ENCODE data around the gene KLHDC7A. TPM values are rescaled to one million over a fixed set of nuclear protein-coding genes. Genes with fewer than 3 reads are reported as not detected.

KLHDC7A gene
- total RNA-seq, 1 experiment from 2014 or later = 0.20 TPM

DNA sequence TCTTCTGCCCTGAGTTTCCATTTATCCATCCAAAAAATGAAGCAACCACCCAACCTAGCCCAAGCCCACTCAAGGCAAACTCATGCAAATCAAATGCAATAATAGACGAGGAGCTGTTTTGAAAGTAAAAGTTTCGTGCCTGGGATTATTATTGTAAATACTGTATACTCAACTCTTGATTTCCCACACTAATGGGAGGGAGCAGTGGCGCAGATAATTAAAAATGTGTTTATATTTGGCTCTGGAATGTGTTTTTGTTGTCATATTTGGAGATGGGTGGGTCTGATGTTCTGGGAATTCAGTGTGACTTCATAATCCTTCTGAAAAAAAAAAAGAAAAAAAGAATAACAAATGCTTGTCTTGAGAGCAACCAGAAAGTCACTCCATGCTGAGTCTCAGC lies 52.5 kb downstream of the KLHDC7A start:
- ChIA-PET CTCF (no interaction called here), POLR2A (ENCODE audit: unreplicated experiment) (no interaction called here)
- no TSS peak for BruUV-seq (replicated peaks)
- H3K4me2 ChIP-seq = no peak overlapping the region
- H3K9me3 ChIP-seq (ENCODE audit: insufficient read depth, low read depth) = no peaks in the 10 kb centered on the region
- intact Hi-C loops (cut with micrococcal nuclease; ENCODE audit: unreplicated experiment) = no loop called here
- H3K27ac ChIP-seq = no peak overlapping the region
- H2AFZ ChIP-seq = no peak overlapping the region
- H4K20me1 ChIP-seq (ENCODE audit: insufficient read depth) = no peaks in the 10 kb centered on the region
- no peaks in the 10 kb centered on the region for H3F3A ChIP-seq (ENCODE audit: insufficient read depth, low read depth)
- H3K79me2 ChIP-seq (ENCODE audit: low read depth) = no peaks in the 10 kb centered on the region
- no peaks in the 10 kb centered on the region for H3K36me3 ChIP-seq (ENCODE audit: low read depth)
- H3K4me3 ChIP-seq = no peak overlapping the region
- TF ChIP-seq, protein P1, sequence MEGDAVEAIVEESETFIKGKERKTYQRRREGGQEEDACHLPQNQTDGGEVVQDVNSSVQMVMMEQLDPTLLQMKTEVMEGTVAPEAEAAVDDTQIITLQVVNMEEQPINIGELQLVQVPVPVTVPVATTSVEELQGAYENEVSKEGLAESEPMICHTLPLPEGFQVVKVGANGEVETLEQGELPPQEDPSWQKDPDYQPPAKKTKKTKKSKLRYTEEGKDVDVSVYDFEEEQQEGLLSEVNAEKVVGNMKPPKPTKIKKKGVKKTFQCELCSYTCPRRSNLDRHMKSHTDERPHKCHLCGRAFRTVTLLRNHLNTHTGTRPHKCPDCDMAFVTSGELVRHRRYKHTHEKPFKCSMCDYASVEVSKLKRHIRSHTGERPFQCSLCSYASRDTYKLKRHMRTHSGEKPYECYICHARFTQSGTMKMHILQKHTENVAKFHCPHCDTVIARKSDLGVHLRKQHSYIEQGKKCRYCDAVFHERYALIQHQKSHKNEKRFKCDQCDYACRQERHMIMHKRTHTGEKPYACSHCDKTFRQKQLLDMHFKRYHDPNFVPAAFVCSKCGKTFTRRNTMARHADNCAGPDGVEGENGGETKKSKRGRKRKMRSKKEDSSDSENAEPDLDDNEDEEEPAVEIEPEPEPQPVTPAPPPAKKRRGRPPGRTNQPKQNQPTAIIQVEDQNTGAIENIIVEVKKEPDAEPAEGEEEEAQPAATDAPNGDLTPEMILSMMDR (conservative IDR thresholded peaks at IDR 0.05) = no peak
- no peak for TF ChIP-seq EZH2 (IDR thresholded peaks at IDR 0.05; ENCODE audit: low read depth)
- H3K4me1 ChIP-seq (replicated peaks; ENCODE audit: insufficient read depth) = no peaks in the 10 kb centered on the region
- H3K27me3 ChIP-seq (ENCODE audit: insufficient read depth, low read depth) = peaks cover 63% of the 10 kb centered on the region
- no peaks in the 10 kb centered on the region for H3K9me2 ChIP-seq (ENCODE audit: insufficient read depth)
- DNase-seq = no peak

DNA sequence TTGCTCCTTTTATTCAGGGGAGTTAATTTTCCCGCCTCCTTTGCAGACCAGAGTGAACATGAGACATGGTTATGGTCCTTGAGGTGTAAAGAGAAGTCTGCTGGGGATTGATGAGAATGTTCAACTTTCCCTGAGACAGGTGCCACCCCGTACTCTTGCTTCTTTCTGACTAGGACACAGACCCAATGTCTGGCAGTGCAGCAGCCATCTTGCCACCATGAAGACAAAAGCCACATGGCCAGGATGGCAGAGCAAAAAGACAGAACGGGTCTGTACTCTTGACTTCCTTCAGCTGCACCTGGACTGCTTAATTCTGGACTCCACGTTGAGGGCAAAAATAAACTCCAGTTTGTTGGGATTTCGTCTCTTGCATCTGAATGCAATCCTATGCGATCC lies 54.1 kb downstream of the KLHDC7A start:
- CTCF ChIA-PET = interaction anchor here (0.8 kb wide), 1 partner anchor 21 kb away, joined by 8 read pairs; no protein-coding TSS in a partner anchor
- no peak for DNase-seq

More for the DNA sequence above, 54.1 kb downstream of the KLHDC7A start:
- POLR2A ChIA-PET (ENCODE audit: unreplicated experiment) = interaction anchor here (0.6 kb wide), 1 partner anchor 270 kb away, joined by 4 read pairs; no protein-coding TSS in a partner anchor
- Histone ChIP-seq H3K4me1 (replicated peaks; ENCODE audit: insufficient read depth) (no peaks in the 10 kb centered on the region), H3K4me2 (no peak overlapping the region), H2AFZ (no peak overlapping the region), H3F3A (ENCODE audit: insufficient read depth, low read depth) (no peaks in the 10 kb centered on the region), H3K9me3 (ENCODE audit: insufficient read depth, low read depth) (no peaks in the 10 kb centered on the region), H3K27me3 (ENCODE audit: insufficient read depth, low read depth) (peaks cover 68% of the 10 kb centered on the region), H3K9me2 (ENCODE audit: insufficient read depth) (no peaks in the 10 kb centered on the region), H3K4me3 (no peak overlapping the region), H3K27ac (no peak overlapping the region), H3K79me2 (ENCODE audit: low read depth) (no peaks in the 10 kb centered on the region), H4K20me1 (ENCODE audit: insufficient read depth) (no peaks in the 10 kb centered on the region), H3K36me3 (ENCODE audit: low read depth) (no peaks in the 10 kb centered on the region)
- intact Hi-C loops (cut with micrococcal nuclease; ENCODE audit: unreplicated experiment) = no loop called here
- BruUV-seq (replicated peaks) = no TSS peak
- TF ChIP-seq, protein P1 (conservative IDR thresholded peaks at IDR 0.05) = no peak
- TF ChIP-seq EZH2 (IDR thresholded peaks at IDR 0.05; ENCODE audit: low read depth) = no peak

Other genes with a start within 250 kb of the KLHDC7A start
- gene PAX7, start 149.9 kb downstream of the KLHDC7A start, total RNA-seq (2021) = not detected in 2 replicates

All from PC-9 (cell line).